HEK293 (cell line): Measurements from ENCODE around the gene SVOPL.

Experiments
- CTCF ChIA-PET: fragments of 350-600 bp; formaldehyde crosslinking; extraction: SDS; loops from one replicate; lab custom pipeline; 2021; ENCODE audit warnings: antibody characterized with exemption; lab: Yijun Ruan, JAX
- POLR2A ChIA-PET: fragments of 300-600 bp; formaldehyde crosslinking; extraction: SDS; loops from one replicate; lab custom pipeline; 2020; ENCODE audit warnings: antibody characterized with exemption, inconsistent platforms; lab: Yijun Ruan, JAX
- H3K27ac ChIP-seq: fragments of 200-500 bp; sonication (Bioruptor generic); 2 replicates; pipeline ENCODE4 v1.5.1; 2014; ENCODE audit warnings: low read depth, low read length, control low read depth, inconsistent platforms; ENCODE audit errors: extremely low read depth
- H3K36me3 ChIP-seq, 2 experiments: fragments of 200-500 bp in 1 of 2; sonication (Bioruptor generic) in 1 of 2; 1 replicate in 1 of 2; 2 replicates in 1 of 2; pipeline ENCODE4 v1.5.1; 2014 to 2017; ENCODE audit warnings: inconsistent platforms in 2 of 2, low read length in 2 of 2; ENCODE audit not compliant: control insufficient read depth in 2 of 2, insufficient read depth in 1 of 2
- H3K4me1 ChIP-seq: fragments of 200-500 bp; sonication (Bioruptor generic); 2 replicates; pipeline ENCODE4 v1.5.1; 2014; ENCODE audit warnings: mild to moderate bottlenecking, low read length, inconsistent platforms; ENCODE audit not compliant: control insufficient read depth, insufficient read depth
- H3K4me3 ChIP-seq: 2 replicates; pipeline ENCODE4 v1.5.1; 2011; ENCODE audit warnings: low read depth, mild to moderate bottlenecking, control low read depth, low read length, moderate library complexity
- H3K9me3 ChIP-seq: fragments of 200-500 bp; sonication (Bioruptor generic); 2 replicates; pipeline ENCODE4 v1.5.1; 2014; ENCODE audit warnings: low read depth, low read length, inconsistent platforms; ENCODE audit not compliant: control insufficient read depth, insufficient read depth
- HOXD13 ChIP-seq: sonication (generic); formaldehyde crosslinking; IDR thresholded peaks from 2 replicates; pipeline ENCODE4 v1.8.0; 2022; ENCODE audit warnings: missing genetic modification reagents, borderline replicate concordance
- KLF1 ChIP-seq: fragments of 450-650 bp; formaldehyde crosslinking; IDR thresholded peaks from 2 replicates; pipeline ENCODE4 v1.5.1; 2016; ENCODE audit warnings: missing biosample characterization, missing genetic modification characterization
- MZF1 ChIP-seq: fragments of 450-650 bp; formaldehyde crosslinking; IDR thresholded peaks from 2 replicates; pipeline ENCODE4 v1.5.1; 2017; ENCODE audit warnings: missing biosample characterization, missing genetic modification characterization, borderline replicate concordance
- PRDM4 ChIP-seq: fragments of 450-650 bp; formaldehyde crosslinking; IDR thresholded peaks from 2 replicates; pipeline ENCODE4 v1.5.1; 2017; ENCODE audit warnings: missing biosample characterization, missing genetic modification characterization
- RBAK ChIP-seq: fragments of 450-650 bp; formaldehyde crosslinking; IDR thresholded peaks from 2 replicates; pipeline ENCODE4 v1.5.1; 2016; ENCODE audit warnings: missing biosample characterization, missing genetic modification characterization
- ZBTB20 ChIP-seq: fragments of 450-650 bp; formaldehyde crosslinking; IDR thresholded peaks from 2 replicates; pipeline ENCODE4 v1.5.1; 2016; ENCODE audit warnings: missing biosample characterization, missing genetic modification characterization
- ZEB2 ChIP-seq: fragments of 450-650 bp; formaldehyde crosslinking; IDR thresholded peaks from 2 replicates; pipeline ENCODE4 v1.5.1; 2016; ENCODE audit warnings: missing biosample characterization, missing genetic modification characterization
- ZIC2 ChIP-seq: fragments of 450-650 bp; formaldehyde crosslinking; IDR thresholded peaks from 2 replicates; pipeline ENCODE4 v1.5.1; 2016; ENCODE audit warnings: missing biosample characterization, missing genetic modification characterization
- ZNF10 ChIP-seq: fragments of 450-650 bp; formaldehyde crosslinking; IDR thresholded peaks from 2 replicates; pipeline ENCODE4 v1.5.1; 2017; ENCODE audit warnings: missing biosample characterization, missing genetic modification characterization
- ZNF114 ChIP-seq: fragments of 450-650 bp; formaldehyde crosslinking; IDR thresholded peaks from 2 replicates; pipeline ENCODE4 v1.5.0; 2017; ENCODE audit warnings: missing biosample characterization, missing genetic modification characterization
- ZNF157 ChIP-seq: fragments of 450-650 bp; formaldehyde crosslinking; IDR thresholded peaks from 2 replicates; pipeline ENCODE4 v1.5.1; 2016; ENCODE audit warnings: missing biosample characterization, missing genetic modification characterization
- ZNF184 ChIP-seq: fragments of 450-650 bp; IDR thresholded peaks from 2 replicates; pipeline ENCODE4 v1.5.1; 2018; ENCODE audit warnings: missing biosample characterization, mild to moderate bottlenecking, missing genetic modification characterization
- ZNF223 ChIP-seq: fragments of 450-650 bp; formaldehyde crosslinking; IDR thresholded peaks from 2 replicates; pipeline ENCODE4 v1.5.1; 2016; ENCODE audit warnings: missing biosample characterization, missing genetic modification characterization
- ZNF248 ChIP-seq: fragments of 450-650 bp; formaldehyde crosslinking; IDR thresholded peaks from 2 replicates; pipeline ENCODE4 v1.5.1; 2017; ENCODE audit warnings: missing biosample characterization, missing genetic modification characterization
- ZNF274 ChIP-seq, 2 experiments: fragments of 200-500 bp in 1 of 2; fragments of 450-650 bp in 1 of 2; sonication (Bioruptor generic) in 1 of 2; formaldehyde crosslinking in 1 of 2; IDR thresholded peaks; 2 replicates each; pipeline versions ENCODE4 v1.5.1 to v1.6.1; 2014 to 2016; ENCODE audit warnings: borderline replicate concordance in 1 of 2, inconsistent platforms in 1 of 2, low read length in 1 of 2, missing biosample characterization in 1 of 2, missing genetic modification characterization in 1 of 2
- ZNF501 ChIP-seq: fragments of 450-650 bp; formaldehyde crosslinking; IDR thresholded peaks from 2 replicates; pipeline ENCODE4 v1.5.1; 2016; ENCODE audit warnings: missing biosample characterization, missing genetic modification characterization
- ZNF518A ChIP-seq: fragments of 450-650 bp; formaldehyde crosslinking; conservative IDR thresholded peaks from 2 replicates; pipeline ENCODE4 v1.5.1; 2016; ENCODE audit warnings: low read depth, missing biosample characterization, missing genetic modification characterization
- ZNF558 ChIP-seq: fragments of 450-650 bp; formaldehyde crosslinking; IDR thresholded peaks from 2 replicates; pipeline ENCODE4 v1.5.1; 2016; ENCODE audit warnings: missing biosample characterization, missing genetic modification characterization
- ZNF585B ChIP-seq: fragments of 450-650 bp; formaldehyde crosslinking; IDR thresholded peaks from 2 replicates; pipeline ENCODE4 v1.5.1; 2016; ENCODE audit warnings: missing biosample characterization, missing genetic modification characterization
- ZNF610 ChIP-seq: fragments of 450-650 bp; formaldehyde crosslinking; IDR thresholded peaks from 2 replicates; pipeline ENCODE4 v1.5.1; 2016; ENCODE audit warnings: missing biosample characterization, missing genetic modification characterization, borderline replicate concordance
- ZNF624 ChIP-seq: fragments of 450-650 bp; formaldehyde crosslinking; IDR thresholded peaks from 2 replicates; pipeline ENCODE4 v1.5.1; 2017; ENCODE audit warnings: missing biosample characterization, missing genetic modification characterization
- ZNF701 ChIP-seq: fragments of 450-650 bp; formaldehyde crosslinking; IDR thresholded peaks from 2 replicates; pipeline ENCODE4 v1.5.1; 2016; ENCODE audit warnings: missing biosample characterization, missing genetic modification characterization
- ZNF791 ChIP-seq: fragments of 450-650 bp; formaldehyde crosslinking; IDR thresholded peaks from 2 replicates; pipeline ENCODE4 v1.5.1; 2016; ENCODE audit warnings: missing biosample characterization, missing genetic modification characterization
- ZSCAN18 ChIP-seq: fragments of 450-650 bp; formaldehyde crosslinking; IDR thresholded peaks from 2 replicates; pipeline ENCODE4 v1.5.1; 2016; ENCODE audit warnings: missing biosample characterization, missing genetic modification characterization
- TF ChIP-seq, protein P1 (sequence below): fragments of 450-650 bp; formaldehyde crosslinking; IDR thresholded peaks from 2 replicates; pipeline ENCODE4 v1.5.1; 2016; ENCODE audit warnings: missing biosample characterization, missing genetic modification characterization

Gene SVOPL

GRCh38 chr7:138625084-138625848, 75.9 kb downstream of the SVOPL start:
- Histone ChIP-seq H3K36me3 (no peaks in the 10 kb centered on the region), H3K4me1 (no peaks in the 10 kb centered on the region), H3K9me3 (no peaks in the 10 kb centered on the region), H3K4me3 (no peak overlapping the region), H3K27ac (no peak overlapping the region)
- ChIA-PET POLR2A (no interaction called here), CTCF (interaction anchor here (0.7 kb wide), 1 partner anchor 113 kb away, joined by 4 read pairs; no protein-coding TSS in a partner anchor)
- TF ChIP-seq RBAK (no peak), ZNF10 (tag by site-specific recombination) (no peak), ZNF501 (no peak), MZF1 (tag by site-specific recombination) (no peak), ZNF558 (tag by site-specific recombination) (no peak), ZNF585B (tag by site-specific recombination) (no peak), ZNF701 (no peak), KLF1 (no peak), ZNF223 (tag by site-specific recombination) (no peak), ZNF791 (tag by site-specific recombination) (no peak), ZIC2 (tag by site-specific recombination) (no peak), ZNF157 (tag by site-specific recombination) (no peak), ZNF518A (tag by site-specific recombination) (no peak), ZNF610 (no peak), ZBTB20 (tag by site-specific recombination) (no peak)
- TF ChIP-seq, protein P1, sequence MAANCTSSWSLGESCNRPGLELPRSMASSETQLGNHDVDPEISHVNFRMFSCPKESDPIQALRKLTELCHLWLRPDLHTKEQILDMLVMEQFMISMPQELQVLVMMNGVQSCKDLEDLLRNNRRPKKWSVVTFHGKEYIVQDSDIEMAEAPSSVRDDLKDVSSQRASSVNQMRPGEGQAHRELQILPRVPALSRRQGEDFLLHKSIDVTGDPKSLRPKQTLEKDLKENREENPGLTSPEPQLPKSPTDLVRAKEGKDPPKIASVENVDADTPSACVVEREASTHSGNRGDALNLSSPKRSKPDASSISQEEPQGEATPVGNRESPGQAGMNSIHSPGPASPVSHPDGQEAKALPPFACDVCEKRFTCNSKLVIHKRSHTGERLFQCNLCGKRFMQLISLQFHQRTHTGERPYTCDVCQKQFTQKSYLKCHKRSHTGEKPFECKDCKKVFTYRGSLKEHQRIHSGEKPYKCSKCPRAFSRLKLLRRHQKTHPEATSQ (tag by site-specific recombination): no peak

GRCh38 chr7:138622841-138623240, 78.3 kb downstream of the SVOPL start:
- CTCF ChIA-PET: no interaction called here
- no peaks in the 10 kb centered on the region for H3K9me3 ChIP-seq
- no peaks in the 10 kb centered on the region for H3K36me3 ChIP-seq
- no peak overlapping the region for H3K4me3 ChIP-seq
- no peaks in the 10 kb centered on the region for H3K4me1 ChIP-seq
- no peak overlapping the region for H3K27ac ChIP-seq
- POLR2A ChIA-PET: no interaction called here
- TF ChIP-seq ZNF184 (tag by site-specific recombination) (no peak), ZSCAN18 (tag by site-specific recombination) (no peak), ZNF624 (tag by site-specific recombination) (no peak), ZEB2 (tag by site-specific recombination) (no peak), HOXD13 (CRISPR knock-in tag) (no peak), ZNF248 (tag by site-specific recombination) (no peak), PRDM4 (no peak), ZNF274 (IDR thresholded peaks at IDR 0.05; ENCODE audit: low read length) (no peak), ZNF274 (tag by site-specific recombination; IDR thresholded peaks at IDR 0.05; ENCODE audit: borderline replicate concordance) (no peak), ZNF114 (no peak)
